SK-N-MC (cell line): Measurements from ENCODE around the gene TBRG1.

ENCODE experiments used
- DNase-seq: peaks from one replicate; pipeline ENCODE4 v3.0.0-alpha.2; 2011; ENCODE audit warnings: low read depth, low spot score
- H3K27ac ChIP-seq: fragments of 200-600 bp; sonication (generic); 2 replicates; pipeline ENCODE4 v1.5.1; 2016; ENCODE audit warnings: mixed run types
- H3K36me3 ChIP-seq: fragments of 200-600 bp; sonication (generic); 2 replicates; pipeline ENCODE4 v1.6.1; 2017; ENCODE audit warnings: antibody characterized with exemption, low read length, mixed read lengths; ENCODE audit not compliant: insufficient read depth
- H3K4me3 ChIP-seq: fragments of 200-600 bp; sonication (generic); 2 replicates; pipeline ENCODE4 v1.5.1; 2016
- H3K9ac ChIP-seq: fragments of 200-600 bp; sonication (generic); 2 replicates; pipeline ENCODE4 v1.8.0; 2017; ENCODE audit warnings: mixed run types, mixed read lengths; ENCODE audit not compliant: insufficient read length
- H3K9me3 ChIP-seq: fragments of 200-600 bp; sonication (generic); 2 replicates; pipeline ENCODE4 v1.6.1; 2017; ENCODE audit warnings: low read depth, mild to moderate bottlenecking, antibody characterized with exemption, low read length, moderate library complexity, mixed read lengths
- EZH2 ChIP-seq: fragments of 200-600 bp; sonication (generic); IDR thresholded peaks from one replicate; pipeline ENCODE4 v1.6.1; 2017; ENCODE audit warnings: antibody characterized with exemption
- FOXP2 ChIP-seq: optimal IDR thresholded peaks from 2 replicates; pipeline ENCODE3; 2011; ENCODE audit warnings: mild to moderate bottlenecking, moderate library complexity; ENCODE audit not compliant: insufficient read depth; ENCODE audit errors: extremely low read length, control extremely low read depth
- POLR2AphosphoS5 ChIP-seq: IDR thresholded peaks from 2 replicates; pipeline ENCODE4 v1.6.1; 2012; ENCODE audit warnings: mild to moderate bottlenecking, low read depth, low read length, borderline replicate concordance

Gene TBRG1

GRCh38 chr11:124622531-124623451 lies at the start of gene TBRG1:
Gene TBRG1, plus strand, starts transcription at chr11:124622864. Its CDS starts 220 bp downstream, at chr11:124623084.
- DNase-seq, result no peak

GRCh38 chr11:124577716-124578427 lies 44.8 kb upstream of the TBRG1 start:
- Histone ChIP-seq H3K27ac (no peak overlapping the region), H3K36me3 (no peaks in the 10 kb centered on the region), H3K9me3 (no peaks in the 10 kb centered on the region), H3K9ac (no peak overlapping the region), H3K4me3 (no peak overlapping the region)
- TF ChIP-seq POLR2AphosphoS5 (no peak), FOXP2 (no peak), EZH2 (no peak)
- DNase-seq, result no peak

More at GRCh38 chr11:124622531-124623451, at the start of gene TBRG1:
- peak; percentile 98 for TF ChIP-seq POLR2AphosphoS5
- TF ChIP-seq FOXP2, result peak; percentile 58
- no peak for TF ChIP-seq EZH2
- Histone ChIP-seq H3K9ac (peak within 1 kb of the TSS; percentile 93), H3K4me3 (peak within 1 kb of the TSS; percentile 90), H3K27ac (peak within 1 kb of the TSS; percentile 8), H3K9me3 (no peaks in the 10 kb centered on the region), H3K36me3 (peaks cover 30% of the 10 kb centered on the region)

GRCh38 chr11:124578761-124579160 lies 43.9 kb upstream of the TBRG1 start:
- Histone ChIP-seq H3K9me3 (no peaks in the 10 kb centered on the region), H3K4me3 (no peak overlapping the region), H3K9ac (no peak overlapping the region), H3K36me3 (no peaks in the 10 kb centered on the region), H3K27ac (no peak overlapping the region)
- no peak for TF ChIP-seq EZH2
- no peak for DNase-seq

GRCh38 chr11:124581817-124582216 lies 40.8 kb upstream of the TBRG1 start:
- TF ChIP-seq EZH2 (no peak), FOXP2 (no peak), POLR2AphosphoS5 (no peak)
- Histone ChIP-seq H3K4me3 (no peak overlapping the region), H3K9me3 (no peaks in the 10 kb centered on the region), H3K27ac (no peak overlapping the region), H3K36me3 (no peaks in the 10 kb centered on the region), H3K9ac (no peak overlapping the region)
- DNase-seq, result no peak

GRCh38 chr11:124582565-124582964 lies 40.1 kb upstream of the TBRG1 start:
- TF ChIP-seq EZH2 (no peak), FOXP2 (no peak), POLR2AphosphoS5 (no peak)
- Histone ChIP-seq H3K27ac (no peak overlapping the region), H3K4me3 (no peak overlapping the region), H3K9me3 (no peaks in the 10 kb centered on the region), H3K9ac (no peak overlapping the region), H3K36me3 (no peaks in the 10 kb centered on the region)
- DNase-seq, result no peak

DNA sequence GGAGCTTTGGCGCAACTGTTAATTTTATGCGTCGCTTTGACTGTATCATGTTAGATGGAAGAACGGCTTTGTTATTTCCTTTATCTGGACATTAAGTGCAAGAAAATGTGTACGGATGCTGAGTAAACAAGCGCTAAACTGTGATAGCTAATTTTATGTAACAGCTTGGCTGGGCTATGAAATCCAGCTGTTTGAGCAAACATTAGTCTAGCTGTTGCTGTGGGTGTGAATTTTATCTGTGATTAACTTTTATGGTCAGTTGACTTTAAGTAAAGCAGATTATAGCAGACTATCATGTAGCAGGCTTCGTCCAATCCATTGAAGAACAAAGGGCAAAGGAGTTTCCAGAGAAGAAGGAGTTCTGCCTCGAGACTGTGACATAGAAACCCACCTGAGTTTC lies 38.9 kb upstream of the TBRG1 start:
- no peak overlapping the region for H3K9ac ChIP-seq
- no peaks in the 10 kb centered on the region for H3K36me3 ChIP-seq
- H3K9me3 ChIP-seq, result no peaks in the 10 kb centered on the region
- DNase-seq, result no peak
- H3K27ac ChIP-seq, result no peak overlapping the region
- no peak for TF ChIP-seq FOXP2
- no peak for TF ChIP-seq POLR2AphosphoS5
- no peak for TF ChIP-seq EZH2
- H3K4me3 ChIP-seq, result no peak overlapping the region

DNA sequence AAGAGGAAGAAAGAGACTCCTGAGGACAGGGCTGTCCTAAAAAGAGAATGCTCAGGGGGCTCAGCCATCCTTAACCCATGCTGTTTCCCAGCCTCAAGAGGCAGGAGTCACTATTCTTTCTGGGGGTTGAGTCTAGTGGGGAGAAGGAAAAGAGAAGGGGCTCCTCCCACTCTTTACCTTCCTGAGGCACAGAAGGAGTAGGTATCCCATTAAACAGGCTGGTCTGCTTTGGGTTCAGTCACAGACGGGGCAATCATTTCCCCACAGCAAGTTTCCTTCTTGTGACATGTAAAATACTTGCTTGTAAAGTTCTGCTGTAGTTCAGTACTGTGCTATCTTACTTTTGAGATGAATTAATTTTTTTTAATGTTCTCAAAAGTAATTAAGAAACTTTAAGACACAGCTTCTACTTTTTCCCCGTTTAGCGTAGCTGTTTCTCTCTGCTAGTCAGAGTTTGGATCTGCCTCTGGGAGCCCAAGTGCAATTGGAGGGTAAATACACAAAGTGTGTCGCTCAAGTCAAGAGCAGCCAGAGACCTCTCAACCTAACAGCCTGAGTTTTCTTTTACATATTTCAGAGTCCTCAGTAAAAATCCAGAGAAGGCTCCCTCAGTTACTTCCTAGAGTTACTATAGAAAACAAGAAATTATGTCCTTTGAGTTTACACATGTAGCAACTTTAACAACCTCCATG lies 37.8 kb upstream of the TBRG1 start:
- no peaks in the 10 kb centered on the region for H3K9me3 ChIP-seq
- TF ChIP-seq POLR2AphosphoS5 (no peak), FOXP2 (no peak), EZH2 (no peak)

More for the DNA sequence above, 37.8 kb upstream of the TBRG1 start:
- Histone ChIP-seq H3K36me3 (no peaks in the 10 kb centered on the region), H3K4me3 (no peak overlapping the region), H3K27ac (no peak overlapping the region), H3K9ac (no peak overlapping the region)
- DNase-seq, result no peak
